Adipocyte (in vitro differentiated cells): ENCODE measurements around the gene KTN1.

Experiments
- DNase-seq: peaks from one replicate; pipeline ENCODE4 v3.0.0-alpha.2; 2015; ENCODE audit warnings: low read depth
- H3K27me3 ChIP-seq: replicated peaks from 2 replicates; pipeline ENCODE4 v1.7.0; 2013; ENCODE audit warnings: mild to moderate bottlenecking, low read length, moderate library complexity; ENCODE audit not compliant: control insufficient read depth, insufficient read depth
- H3K36me3 ChIP-seq: 2 replicates; pipeline ENCODE4 v1.7.0; 2013; ENCODE audit warnings: low read length, mild to moderate bottlenecking, moderate library complexity; ENCODE audit not compliant: control insufficient read depth, insufficient read depth, severe bottlenecking
- H3K4me1 ChIP-seq: 2 replicates; pipeline ENCODE4 v1.7.0; 2013; ENCODE audit warnings: mild to moderate bottlenecking, low read length, moderate library complexity; ENCODE audit not compliant: control insufficient read depth, insufficient read depth
- H3K4me3 ChIP-seq: 2 replicates; pipeline ENCODE4 v1.7.0; 2013; ENCODE audit warnings: mild to moderate bottlenecking, low read length, moderate library complexity
- H3K9ac ChIP-seq: 2 replicates; pipeline ENCODE4 v1.7.0; 2013; ENCODE audit warnings: mild to moderate bottlenecking, low read length, moderate library complexity
- H3K9me3 ChIP-seq: 2 replicates; pipeline ENCODE4 v1.7.0; 2013; ENCODE audit warnings: mild to moderate bottlenecking, low read length, moderate library complexity; ENCODE audit not compliant: control insufficient read depth

Gene KTN1

GRCh38 chr14:55545779-55546178, 34.2 kb upstream of the KTN1 start:
- Histone ChIP-seq H3K4me3 (no peak overlapping the region), H3K9ac (no peak overlapping the region), H3K9me3 (no peaks in the 10 kb centered on the region), H3K4me1 (peaks cover 9% of the 10 kb centered on the region), H3K27me3 (no peaks in the 10 kb centered on the region), H3K36me3 (no peaks in the 10 kb centered on the region)
- no peak for DNase-seq

- Histone ChIP-seq H3K9me3 (no peaks in the 10 kb centered on the region), H3K4me3 (no peak overlapping the region), H3K27me3 (no peaks in the 10 kb centered on the region), H3K36me3 (no peaks in the 10 kb centered on the region), H3K4me1 (peaks cover 3% of the 10 kb centered on the region), H3K9ac (no peak overlapping the region)
- DNase-seq, result no peak
Measured at GRCh38 chr14:55546212-55546874, 33.7 kb upstream of the KTN1 start.

GRCh38 chr14:55547650-55548315, 32.2 kb upstream of the KTN1 start:
- Histone ChIP-seq H3K9ac (no peak overlapping the region), H3K9me3 (no peaks in the 10 kb centered on the region), H3K36me3 (no peaks in the 10 kb centered on the region), H3K4me3 (no peak overlapping the region), H3K27me3 (no peaks in the 10 kb centered on the region), H3K4me1 (no peaks in the 10 kb centered on the region)
- DNase-seq, result no peak

- Histone ChIP-seq H3K36me3 (no peaks in the 10 kb centered on the region), H3K4me3 (no peak overlapping the region), H3K9ac (no peak overlapping the region), H3K9me3 (peaks cover 5% of the 10 kb centered on the region), H3K4me1 (peaks cover 6% of the 10 kb centered on the region), H3K27me3 (no peaks in the 10 kb centered on the region)
- no peak for DNase-seq
Measured at GRCh38 chr14:55553791-55554190, 26.2 kb upstream of the KTN1 start.

- no peaks in the 10 kb centered on the region for H3K27me3 ChIP-seq
- DNase-seq, result peak; percentile 92
- peaks cover 4% of the 10 kb centered on the region for H3K36me3 ChIP-seq
- no peak overlapping the region for H3K9ac ChIP-seq
- H3K4me1 ChIP-seq, result peaks cover 6% of the 10 kb centered on the region
- no peak overlapping the region for H3K4me3 ChIP-seq
- peaks cover 5% of the 10 kb centered on the region for H3K9me3 ChIP-seq
Measured at GRCh38 chr14:55556929-55557623, 22.9 kb upstream of the KTN1 start.

GRCh38 chr14:55562135-55562534, 17.9 kb upstream of the KTN1 start:
- Histone ChIP-seq H3K9ac (no peak overlapping the region), H3K36me3 (peaks cover 4% of the 10 kb centered on the region), H3K9me3 (no peaks in the 10 kb centered on the region), H3K4me1 (peaks cover 4% of the 10 kb centered on the region), H3K4me3 (no peak overlapping the region), H3K27me3 (no peaks in the 10 kb centered on the region)
- no peak for DNase-seq

- Histone ChIP-seq H3K36me3 (no peaks in the 10 kb centered on the region), H3K27me3 (no peaks in the 10 kb centered on the region), H3K4me1 (no peaks in the 10 kb centered on the region), H3K9ac (no peak overlapping the region), H3K9me3 (no peaks in the 10 kb centered on the region), H3K4me3 (no peak overlapping the region)
- no peak for DNase-seq
Measured at GRCh38 chr14:55568618-55569017, 11.4 kb upstream of the KTN1 start.

GRCh38 chr14:55571125-55571889, 8.7 kb upstream of the KTN1 start:
- no peaks in the 10 kb centered on the region for H3K4me1 ChIP-seq
- H3K4me3 ChIP-seq, result no peak overlapping the region
- no peak for DNase-seq
- H3K9ac ChIP-seq, result no peak overlapping the region
- no peaks in the 10 kb centered on the region for H3K36me3 ChIP-seq
- H3K27me3 ChIP-seq, result no peaks in the 10 kb centered on the region
- no peaks in the 10 kb centered on the region for H3K9me3 ChIP-seq

GRCh38 chr14:55572578-55572977, 7.4 kb upstream of the KTN1 start:
- H3K9me3 ChIP-seq, result no peaks in the 10 kb centered on the region
- no peaks in the 10 kb centered on the region for H3K27me3 ChIP-seq
- no peaks in the 10 kb centered on the region for H3K4me1 ChIP-seq
- no peak for DNase-seq
- H3K9ac ChIP-seq, result no peak overlapping the region
- no peak overlapping the region for H3K4me3 ChIP-seq
- peaks cover 5% of the 10 kb centered on the region for H3K36me3 ChIP-seq

GRCh38 chr14:55574988-55575387, 5.0 kb upstream of the KTN1 start:
- Histone ChIP-seq H3K4me3 (no peak overlapping the region), H3K36me3 (peaks cover 5% of the 10 kb centered on the region), H3K4me1 (peaks cover 4% of the 10 kb centered on the region), H3K9me3 (no peaks in the 10 kb centered on the region), H3K9ac (no peak overlapping the region), H3K27me3 (no peaks in the 10 kb centered on the region)
- no peak for DNase-seq

- no peak for DNase-seq
- H3K9me3 ChIP-seq, result no peaks in the 10 kb centered on the region
- H3K4me3 ChIP-seq, result no peak overlapping the region
- no peaks in the 10 kb centered on the region for H3K27me3 ChIP-seq
- H3K9ac ChIP-seq, result no peak overlapping the region
- peaks cover 5% of the 10 kb centered on the region for H3K36me3 ChIP-seq
- H3K4me1 ChIP-seq, result peaks cover 14% of the 10 kb centered on the region
Measured at GRCh38 chr14:55577229-55577628, 2.8 kb upstream of the KTN1 start.
